Measurements from ENCODE around the gene TBX3. TPM values are rescaled to one million over a fixed set of nuclear protein-coding genes. Genes with fewer than 3 reads are reported as not detected.
"Not testable (repeated sequence)": the region's sequence is repeated elsewhere in the genome, so short reads cannot be mapped to it uniquely, and the experiment has no call there.

TBX3 gene
- total RNA-seq, 1 donor from 2014 or later, result 102 TPM

DNA sequence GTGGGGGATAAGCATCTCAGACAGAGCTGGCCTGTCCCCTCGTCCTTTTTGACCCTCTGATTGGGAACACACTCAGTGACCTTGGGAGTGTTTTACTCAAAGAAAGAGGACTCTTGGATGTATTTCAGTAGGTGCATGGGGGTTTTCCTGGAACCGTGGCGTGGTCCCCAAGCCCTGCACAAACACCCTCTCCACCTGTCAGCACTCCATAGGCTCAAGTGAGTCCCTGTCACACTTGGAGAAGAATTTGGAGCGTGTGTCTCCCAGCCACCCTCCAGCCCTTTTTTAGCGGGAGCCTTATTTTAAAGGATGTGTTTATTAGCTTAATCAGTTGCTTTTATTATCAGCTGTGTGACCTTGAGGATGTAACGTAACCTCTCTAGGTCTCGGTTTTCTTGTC, 37.3 kb upstream of the TBX3 start:
- peaks cover 4% of the 10 kb centered on the region for H3K27me3 Mint-ChIP-seq
- DNase-seq (ENCODE audit: extremely low spot score, unreplicated experiment), result no peak
- H3K27ac Mint-ChIP-seq, result no peak overlapping the region
- H3K9me3 Mint-ChIP-seq, result no peaks in the 10 kb centered on the region
- no peak for TF ChIP-seq CTCF (conservative IDR thresholded peaks at IDR 0.05)
- no peaks in the 10 kb centered on the region for H3K36me3 Mint-ChIP-seq
- H3K4me1 Mint-ChIP-seq (ENCODE audit: unreplicated experiment), result peaks cover 11% of the 10 kb centered on the region
- no peak overlapping the region for H3K4me3 Mint-ChIP-seq

DNA sequence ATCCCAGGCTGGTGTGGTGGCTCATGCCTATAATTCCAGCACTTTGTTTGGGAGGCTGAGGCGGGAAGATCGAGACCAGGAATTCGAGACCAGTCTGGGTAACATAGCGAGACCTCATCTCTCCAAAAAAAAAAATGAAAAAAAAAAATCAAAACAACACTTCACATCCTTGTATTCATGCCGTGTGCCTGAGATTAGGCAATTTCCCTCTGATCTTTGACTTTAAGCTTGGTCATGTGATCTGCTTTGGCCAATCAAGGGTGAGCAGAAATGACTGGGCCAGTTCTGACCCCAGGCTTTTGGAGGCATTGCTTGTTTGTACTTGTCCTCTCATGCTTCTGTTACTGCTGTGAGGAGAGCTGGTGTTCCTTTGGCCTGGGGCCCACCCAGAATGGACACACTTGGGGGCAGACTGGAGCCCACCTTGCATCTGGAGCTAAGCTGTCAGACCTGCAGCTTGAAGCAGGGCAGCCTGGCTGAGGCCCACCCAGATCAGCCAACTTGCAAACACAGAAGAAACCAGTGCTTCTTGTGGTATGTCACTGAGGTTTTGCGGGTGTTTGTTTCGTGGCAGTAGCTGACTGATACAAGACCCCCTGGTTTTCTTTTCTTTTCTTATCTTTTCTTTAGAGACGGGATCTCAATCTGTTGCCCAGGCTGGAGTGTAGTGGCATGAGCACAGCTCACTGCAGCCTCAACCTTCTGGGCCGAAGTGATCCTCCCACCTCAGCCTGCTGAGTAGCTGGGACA, 29.7 kb upstream of the TBX3 start:
- no peak for DNase-seq (ENCODE audit: extremely low spot score, unreplicated experiment)
- TF ChIP-seq CTCF (conservative IDR thresholded peaks at IDR 0.05), result no peak
- Mint-ChIP-seq H3K27ac (peak overlapping the region; percentile 51), H3K4me1 (ENCODE audit: unreplicated experiment) (peaks cover 36% of the 10 kb centered on the region), H3K27me3 (peaks cover 11% of the 10 kb centered on the region), H3K36me3 (no peaks in the 10 kb centered on the region), H3K4me3 (no peak overlapping the region), H3K9me3 (no peaks in the 10 kb centered on the region)

GRCh38 chr12:114711689-114712152, 27.7 kb upstream of the TBX3 start:
- TF ChIP-seq CTCF (conservative IDR thresholded peaks at IDR 0.05), result no peak
- Mint-ChIP-seq H3K4me3 (peak overlapping the region; percentile 74), H3K36me3 (no peaks in the 10 kb centered on the region), H3K9me3 (no peaks in the 10 kb centered on the region), H3K4me1 (ENCODE audit: unreplicated experiment) (peaks cover 29% of the 10 kb centered on the region), H3K27ac (peak overlapping the region; percentile 95), H3K27me3 (peaks cover 13% of the 10 kb centered on the region)
- no peak for DNase-seq (ENCODE audit: extremely low spot score, unreplicated experiment)

GRCh38 chr12:114710151-114710550, 26.2 kb upstream of the TBX3 start:
- Mint-ChIP-seq H3K36me3 (no peaks in the 10 kb centered on the region), H3K4me1 (ENCODE audit: unreplicated experiment) (peaks cover 29% of the 10 kb centered on the region), H3K9me3 (no peaks in the 10 kb centered on the region), H3K27me3 (peaks cover 16% of the 10 kb centered on the region), H3K4me3 (peak overlapping the region; percentile 65), H3K27ac (peak overlapping the region; percentile 90)
- TF ChIP-seq CTCF (conservative IDR thresholded peaks at IDR 0.05), result no peak
- DNase-seq (ENCODE audit: extremely low spot score, unreplicated experiment), result no peak

DNA sequence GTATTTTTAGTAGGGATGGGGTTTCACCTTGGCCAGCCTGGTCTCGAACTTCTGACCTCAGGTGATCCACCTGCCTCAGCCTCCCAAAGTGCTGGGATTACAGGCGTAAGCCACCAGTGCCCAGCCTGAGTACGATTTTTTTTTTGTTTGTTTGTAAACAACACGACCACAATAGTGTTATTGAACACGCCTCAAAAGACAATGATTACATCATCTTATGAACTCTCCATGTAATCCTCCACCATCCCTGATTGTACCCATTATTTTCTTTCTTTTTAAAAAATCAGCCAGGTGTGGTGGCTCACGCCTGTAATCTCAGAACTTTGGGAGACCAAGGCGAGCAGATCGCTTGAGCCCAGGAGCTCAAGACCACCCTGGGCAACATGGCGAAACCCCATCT, 25.1 kb upstream of the TBX3 start:
- Mint-ChIP-seq H3K4me1 (ENCODE audit: unreplicated experiment) (peaks cover 31% of the 10 kb centered on the region), H3K36me3 (no peaks in the 10 kb centered on the region), H3K27ac (peak overlapping the region; percentile 90), H3K4me3 (peak overlapping the region; percentile 65), H3K27me3 (peaks cover 16% of the 10 kb centered on the region), H3K9me3 (no peaks in the 10 kb centered on the region)
- no peak for DNase-seq (ENCODE audit: extremely low spot score, unreplicated experiment)
- no peak for TF ChIP-seq CTCF (conservative IDR thresholded peaks at IDR 0.05)

DNA sequence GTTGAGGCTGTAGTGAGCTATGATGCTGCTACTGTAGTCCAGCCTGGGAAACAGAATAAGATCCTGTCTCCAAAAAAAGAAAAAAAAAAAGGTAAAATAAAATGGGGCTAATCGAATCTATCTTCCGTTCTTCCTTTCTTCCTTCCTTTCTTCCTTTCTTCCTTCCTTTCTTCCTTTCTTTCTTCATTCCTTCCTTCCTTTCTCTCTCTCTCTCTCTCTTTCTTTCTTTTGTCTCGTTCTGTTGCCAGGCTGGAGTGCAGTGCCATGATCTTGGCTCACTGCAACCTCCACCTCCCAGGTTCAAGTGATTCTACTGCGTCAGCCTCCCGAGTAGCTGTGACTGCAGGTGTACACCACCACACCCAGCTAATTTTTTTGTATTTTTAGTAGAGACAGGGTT, 24.6 kb upstream of the TBX3 start:
- peaks cover 20% of the 10 kb centered on the region for H3K27me3 Mint-ChIP-seq
- H3K4me1 Mint-ChIP-seq (ENCODE audit: unreplicated experiment), result peaks cover 36% of the 10 kb centered on the region

More for the DNA sequence above, 24.6 kb upstream of the TBX3 start:
- H3K9me3 Mint-ChIP-seq; H3K27ac Mint-ChIP-seq; H3K4me3 Mint-ChIP-seq; H3K36me3 Mint-ChIP-seq; DNase-seq (ENCODE audit: extremely low spot score, unreplicated experiment): not testable (repeated sequence)

Data from type B pancreatic cell (in vitro differentiated cells).